KMS-11 (cell line): Measurements from ENCODE around the gene ACTG2.

Experiments
- H2AFZ ChIP-seq: fragments of 200-600 bp; sonication (generic); 2 replicates; pipeline ENCODE4 v1.6.1; 2016; ENCODE audit warnings: antibody characterized with exemption, mixed run types, low read depth
- H3K27ac ChIP-seq: fragments of 200-600 bp; sonication (generic); 2 replicates; pipeline ENCODE4 v1.6.1; 2016; ENCODE audit warnings: mild to moderate bottlenecking, mixed run types
- H3K27me3 ChIP-seq: fragments of 200-600 bp; sonication (generic); 2 replicates; pipeline ENCODE4 v1.6.1; 2017; ENCODE audit warnings: mild to moderate bottlenecking, low read depth, mixed run types, moderate library complexity; ENCODE audit not compliant: insufficient read depth
- H3K36me3 ChIP-seq: fragments of 200-600 bp; sonication (generic); 2 replicates; pipeline ENCODE4 v1.6.1; 2017; ENCODE audit warnings: mild to moderate bottlenecking, mixed run types; ENCODE audit not compliant: insufficient read depth
- H3K4me1 ChIP-seq: fragments of 200-600 bp; sonication (generic); 2 replicates; pipeline ENCODE4 v1.6.1; 2016; ENCODE audit warnings: mild to moderate bottlenecking, low read depth, mixed run types; ENCODE audit not compliant: poor library complexity, severe bottlenecking
- H3K4me2 ChIP-seq: fragments of 200-600 bp; sonication (generic); 2 replicates; pipeline ENCODE4 v1.7.0; 2016; ENCODE audit warnings: mild to moderate bottlenecking, mixed run types
- H3K4me3 ChIP-seq: fragments of 200-600 bp; sonication (generic); IDR thresholded peaks from 2 replicates; pipeline ENCODE4 v1.6.1; 2017; ENCODE audit warnings: low read depth, low read length, mixed read lengths; ENCODE audit not compliant: insufficient read depth
- H3K79me2 ChIP-seq: fragments of 200-600 bp; sonication (generic); 2 replicates; pipeline ENCODE4 v1.6.1; 2016; ENCODE audit warnings: low read depth, mixed run types; ENCODE audit not compliant: insufficient read depth
- H3K9ac ChIP-seq: fragments of 200-600 bp; sonication (generic); 2 replicates; pipeline ENCODE4 v1.6.1; 2016; ENCODE audit warnings: mild to moderate bottlenecking, mixed run types
- H4K20me1 ChIP-seq: fragments of 200-600 bp; sonication (generic); 2 replicates; pipeline ENCODE4 v1.6.1; 2016; ENCODE audit warnings: mild to moderate bottlenecking, mixed run types; ENCODE audit not compliant: insufficient read depth
- TF ChIP-seq, protein P1 (sequence below): fragments of 200-600 bp; sonication (generic); conservative IDR thresholded peaks from 2 replicates; pipeline ENCODE4 v1.6.1; 2017; ENCODE audit warnings: low read depth, mild to moderate bottlenecking, antibody characterized with exemption, low read length, moderate library complexity, mixed read lengths

Gene ACTG2

DNA sequence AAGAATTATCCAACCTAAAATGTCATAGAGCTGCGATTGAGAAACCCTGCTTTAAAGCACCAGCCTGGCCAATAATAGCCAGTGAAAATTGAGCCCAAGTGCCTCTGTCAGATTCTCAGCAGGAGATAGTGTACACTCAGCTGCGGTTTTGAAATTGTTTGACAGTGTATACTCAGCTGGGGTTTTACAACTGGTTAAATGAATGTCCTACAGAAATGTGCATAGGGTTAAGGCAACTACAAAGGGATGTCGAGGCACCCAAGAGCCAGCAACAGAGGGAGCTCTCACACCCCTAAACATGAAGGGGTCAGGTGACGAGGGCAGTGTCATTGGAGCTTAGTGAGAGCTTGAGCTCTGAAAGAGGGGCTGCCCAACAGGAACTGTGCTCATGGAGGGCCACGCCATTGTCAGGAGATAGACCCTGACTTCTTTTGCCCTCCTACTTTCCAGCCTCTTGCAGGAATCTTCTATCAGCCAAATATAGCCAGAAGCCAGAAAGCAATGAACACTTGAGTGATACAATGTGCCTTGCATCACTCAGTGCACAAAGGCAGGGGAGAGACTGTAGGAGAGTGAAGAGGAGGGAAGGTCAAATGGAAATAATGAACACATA, 15.1 kb downstream of the ACTG2 start:
- TF ChIP-seq, protein P1, sequence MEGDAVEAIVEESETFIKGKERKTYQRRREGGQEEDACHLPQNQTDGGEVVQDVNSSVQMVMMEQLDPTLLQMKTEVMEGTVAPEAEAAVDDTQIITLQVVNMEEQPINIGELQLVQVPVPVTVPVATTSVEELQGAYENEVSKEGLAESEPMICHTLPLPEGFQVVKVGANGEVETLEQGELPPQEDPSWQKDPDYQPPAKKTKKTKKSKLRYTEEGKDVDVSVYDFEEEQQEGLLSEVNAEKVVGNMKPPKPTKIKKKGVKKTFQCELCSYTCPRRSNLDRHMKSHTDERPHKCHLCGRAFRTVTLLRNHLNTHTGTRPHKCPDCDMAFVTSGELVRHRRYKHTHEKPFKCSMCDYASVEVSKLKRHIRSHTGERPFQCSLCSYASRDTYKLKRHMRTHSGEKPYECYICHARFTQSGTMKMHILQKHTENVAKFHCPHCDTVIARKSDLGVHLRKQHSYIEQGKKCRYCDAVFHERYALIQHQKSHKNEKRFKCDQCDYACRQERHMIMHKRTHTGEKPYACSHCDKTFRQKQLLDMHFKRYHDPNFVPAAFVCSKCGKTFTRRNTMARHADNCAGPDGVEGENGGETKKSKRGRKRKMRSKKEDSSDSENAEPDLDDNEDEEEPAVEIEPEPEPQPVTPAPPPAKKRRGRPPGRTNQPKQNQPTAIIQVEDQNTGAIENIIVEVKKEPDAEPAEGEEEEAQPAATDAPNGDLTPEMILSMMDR = peak; percentile 26; the same call in 1 of the 2 replicates
- H3K4me2 ChIP-seq = no peak overlapping the region
- no peaks in the 10 kb centered on the region for H3K36me3 ChIP-seq
- H3K9ac ChIP-seq = no peak overlapping the region
- H2AFZ ChIP-seq = peak overlapping the region; percentile 23; the same call in 1 of the 2 replicates
- no peaks in the 10 kb centered on the region for H3K79me2 ChIP-seq
- H3K27ac ChIP-seq = no peak overlapping the region
- H3K27me3 ChIP-seq = no peaks in the 10 kb centered on the region
- H4K20me1 ChIP-seq = no peaks in the 10 kb centered on the region
- no peaks in the 10 kb centered on the region for H3K4me1 ChIP-seq
- no peak overlapping the region for H3K4me3 ChIP-seq

DNA sequence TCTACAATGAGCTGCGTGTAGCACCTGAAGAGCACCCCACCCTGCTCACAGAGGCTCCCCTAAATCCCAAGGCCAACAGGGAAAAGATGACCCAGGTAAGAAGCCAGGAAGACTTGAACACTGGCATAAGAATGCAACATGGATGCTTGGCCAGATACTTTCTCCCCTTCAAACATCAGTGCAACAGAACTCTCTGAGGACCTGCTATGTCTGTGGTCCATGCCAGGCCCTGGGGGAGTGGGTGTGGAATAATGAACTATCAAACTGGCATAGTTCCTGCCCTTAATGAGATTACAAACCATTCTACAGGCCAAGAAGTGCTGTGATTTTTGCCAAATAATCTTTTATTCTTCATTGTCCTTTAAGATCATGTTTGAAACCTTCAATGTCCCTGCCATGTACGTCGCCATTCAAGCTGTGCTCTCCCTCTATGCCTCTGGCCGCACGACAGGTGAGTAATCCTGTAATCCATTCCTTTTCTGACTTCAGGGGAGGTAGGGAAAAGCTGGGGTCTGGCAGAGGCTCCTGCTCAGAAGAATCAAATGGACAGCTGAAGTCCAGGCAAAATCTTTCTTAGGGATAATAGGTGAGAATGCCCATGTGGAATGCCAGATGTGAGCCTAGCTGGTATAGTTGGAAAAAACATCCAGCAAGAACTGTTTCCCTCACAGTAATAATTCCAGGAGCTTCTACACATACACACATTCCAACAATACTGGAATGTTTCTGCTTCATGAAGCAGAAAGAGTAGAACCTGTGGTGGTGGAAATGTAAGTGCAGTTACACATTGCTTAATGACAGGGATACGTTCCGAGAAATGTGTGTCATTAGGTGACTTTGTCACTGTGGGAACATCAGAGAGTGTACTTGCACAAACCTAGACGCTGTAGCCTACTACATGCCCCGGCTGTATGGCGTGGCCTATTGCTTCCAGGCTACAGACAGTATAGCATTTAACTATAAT, 16.2 kb downstream of the ACTG2 start:
- Histone ChIP-seq H4K20me1 (no peaks in the 10 kb centered on the region), H3K27ac (no peak overlapping the region), H3K36me3 (no peaks in the 10 kb centered on the region), H3K4me3 (no peak overlapping the region), H3K9ac (no peak overlapping the region), H3K27me3 (no peaks in the 10 kb centered on the region), H2AFZ (no peak overlapping the region), H3K4me2 (no peak overlapping the region), H3K4me1 (no peaks in the 10 kb centered on the region), H3K79me2 (no peaks in the 10 kb centered on the region)
- TF ChIP-seq, protein P1 = no peak

DNA sequence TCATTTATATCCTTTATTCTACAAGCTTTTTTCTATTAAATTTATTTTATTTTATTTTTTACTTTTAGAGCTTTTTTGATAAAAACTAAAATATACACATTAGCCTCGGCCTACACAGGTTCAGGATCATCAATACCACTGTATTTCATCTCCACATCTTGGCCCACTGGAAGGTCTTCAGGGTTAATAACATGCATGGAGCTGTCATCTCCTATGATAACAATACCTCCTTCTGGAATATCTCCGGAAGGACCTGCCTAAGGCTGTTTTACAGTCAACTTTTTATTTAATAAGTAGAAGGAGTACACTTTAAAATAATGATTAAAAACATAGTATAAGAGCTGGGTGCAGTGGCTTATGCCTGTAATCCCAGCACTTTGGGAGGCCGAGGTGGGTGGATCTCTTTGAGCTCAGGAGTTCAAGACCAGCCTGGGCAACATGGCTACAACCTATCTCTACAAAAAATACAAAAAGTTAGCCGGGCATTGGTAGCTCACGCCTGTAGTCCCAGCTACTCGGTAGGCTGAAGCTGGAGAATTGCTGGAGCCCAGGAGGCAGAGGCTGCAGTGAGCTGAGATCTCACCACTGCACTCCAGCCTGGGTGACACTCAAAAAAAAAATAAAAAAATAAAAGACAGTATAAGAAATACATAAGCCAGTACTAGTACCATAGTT, 18.2 kb downstream of the ACTG2 start:
- H4K20me1 ChIP-seq = no peaks in the 10 kb centered on the region
- H3K4me2 ChIP-seq = no peak overlapping the region
- H3K36me3 ChIP-seq = no peaks in the 10 kb centered on the region
- H3K27me3 ChIP-seq = no peaks in the 10 kb centered on the region
- no peaks in the 10 kb centered on the region for H3K4me1 ChIP-seq
- no peak overlapping the region for H3K4me3 ChIP-seq
- H3K27ac ChIP-seq = no peak overlapping the region
- TF ChIP-seq, protein P1 = no peak
- no peaks in the 10 kb centered on the region for H3K79me2 ChIP-seq
- H2AFZ ChIP-seq = no peak overlapping the region
- H3K9ac ChIP-seq = no peak overlapping the region

DNA sequence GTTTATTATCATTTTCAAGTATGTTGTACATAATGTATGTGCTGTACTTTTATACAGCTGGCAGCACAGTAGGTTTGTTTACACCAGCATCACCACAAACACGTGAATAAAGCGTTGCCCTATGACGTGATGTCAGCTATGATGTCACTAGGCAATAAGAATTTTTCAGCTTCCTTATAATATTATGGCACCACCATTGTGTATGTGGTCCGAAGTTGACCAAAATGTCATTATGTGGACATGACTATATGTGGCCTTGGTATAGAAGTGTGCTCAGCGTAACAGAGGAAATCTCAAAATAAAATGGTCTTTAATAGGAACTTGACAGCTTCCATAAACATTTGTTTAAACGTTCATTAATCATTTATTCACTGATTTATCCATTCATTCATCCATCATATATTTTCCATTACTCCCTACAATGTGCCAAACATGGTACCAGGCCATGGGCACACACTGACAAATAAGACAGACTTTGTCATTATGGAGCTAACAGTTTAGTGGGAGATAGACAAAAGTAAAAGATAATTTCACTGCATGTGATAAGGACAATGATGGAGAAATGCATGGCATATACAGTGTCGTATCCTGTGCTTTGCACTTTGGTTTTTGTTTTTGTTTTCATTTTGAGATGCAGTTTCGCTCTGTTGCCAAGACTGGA, 18.9 kb downstream of the ACTG2 start:
- Histone ChIP-seq H4K20me1 (no peaks in the 10 kb centered on the region), H3K27me3 (no peaks in the 10 kb centered on the region), H3K27ac (no peak overlapping the region), H2AFZ (no peak overlapping the region), H3K4me3 (no peak overlapping the region), H3K36me3 (no peaks in the 10 kb centered on the region), H3K79me2 (no peaks in the 10 kb centered on the region), H3K4me2 (no peak overlapping the region), H3K4me1 (no peaks in the 10 kb centered on the region), H3K9ac (no peak overlapping the region)
- TF ChIP-seq, protein P1 = no peak
